ENCODE data around the gene SDCCAG8. TPM values are rescaled to one million over a fixed set of nuclear protein-coding genes. Genes with fewer than 3 reads are reported as not detected.
A peak's percentile ranks its signal among the peaks of the same experiment; 100 is the strongest.

Gene SDCCAG8
- total RNA-seq, 1 donor: 42.7 TPM

GRCh38 chr1:243499711-243500110, 243.9 kb downstream of the SDCCAG8 start:
- H3K9me3 ChIP-seq (ENCODE audit: low read depth, low read length): no peaks in the 10 kb centered on the region

GRCh38 chr1:243500512-243500911, 244.7 kb downstream of the SDCCAG8 start:
- Histone ChIP-seq H3K36me3 (ENCODE audit: insufficient read depth, low read length) (peaks cover 17% of the 10 kb centered on the region), H3K4me2 (ENCODE audit: insufficient read depth, low read length) (no peak overlapping the region), H3K4me1 (ENCODE audit: insufficient read depth, low read length) (peaks cover 21% of the 10 kb centered on the region), H3K9me3 (ENCODE audit: low read depth, low read length) (no peaks in the 10 kb centered on the region), H3K79me2 (ENCODE audit: insufficient read depth, low read length) (no peaks in the 10 kb centered on the region), H4K20me1 (ENCODE audit: insufficient read depth, low read length) (no peaks in the 10 kb centered on the region), H3K4me3 (ENCODE audit: insufficient read depth, low read length) (no peak overlapping the region), H3K27me3 (ENCODE audit: insufficient read depth, low read length) (no peaks in the 10 kb centered on the region), H3K27ac (ENCODE audit: low read depth, low read length) (peak overlapping the region; percentile 45), H2AFZ (ENCODE audit: low read length) (no peak overlapping the region)
- DNase-seq (ENCODE audit: insufficient read length, low spot score, missing footprints): no peak
- TF ChIP-seq, protein P1, sequence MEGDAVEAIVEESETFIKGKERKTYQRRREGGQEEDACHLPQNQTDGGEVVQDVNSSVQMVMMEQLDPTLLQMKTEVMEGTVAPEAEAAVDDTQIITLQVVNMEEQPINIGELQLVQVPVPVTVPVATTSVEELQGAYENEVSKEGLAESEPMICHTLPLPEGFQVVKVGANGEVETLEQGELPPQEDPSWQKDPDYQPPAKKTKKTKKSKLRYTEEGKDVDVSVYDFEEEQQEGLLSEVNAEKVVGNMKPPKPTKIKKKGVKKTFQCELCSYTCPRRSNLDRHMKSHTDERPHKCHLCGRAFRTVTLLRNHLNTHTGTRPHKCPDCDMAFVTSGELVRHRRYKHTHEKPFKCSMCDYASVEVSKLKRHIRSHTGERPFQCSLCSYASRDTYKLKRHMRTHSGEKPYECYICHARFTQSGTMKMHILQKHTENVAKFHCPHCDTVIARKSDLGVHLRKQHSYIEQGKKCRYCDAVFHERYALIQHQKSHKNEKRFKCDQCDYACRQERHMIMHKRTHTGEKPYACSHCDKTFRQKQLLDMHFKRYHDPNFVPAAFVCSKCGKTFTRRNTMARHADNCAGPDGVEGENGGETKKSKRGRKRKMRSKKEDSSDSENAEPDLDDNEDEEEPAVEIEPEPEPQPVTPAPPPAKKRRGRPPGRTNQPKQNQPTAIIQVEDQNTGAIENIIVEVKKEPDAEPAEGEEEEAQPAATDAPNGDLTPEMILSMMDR (IDR thresholded peaks at IDR 0.05; ENCODE audit: extremely low read depth, low read depth, low read length): no peak

More at GRCh38 chr1:243499711-243500110, 243.9 kb downstream of the SDCCAG8 start:
- H3K36me3 ChIP-seq (ENCODE audit: insufficient read depth, low read length): peaks cover 17% of the 10 kb centered on the region
- H4K20me1 ChIP-seq (ENCODE audit: insufficient read depth, low read length): no peaks in the 10 kb centered on the region
- DNase-seq (ENCODE audit: insufficient read length, low spot score, missing footprints): no peak
- no peak overlapping the region for H3K4me3 ChIP-seq (ENCODE audit: insufficient read depth, low read length)
- H2AFZ ChIP-seq (ENCODE audit: low read length): no peak overlapping the region
- H3K27ac ChIP-seq (ENCODE audit: low read depth, low read length): no peak overlapping the region
- peaks cover 21% of the 10 kb centered on the region for H3K4me1 ChIP-seq (ENCODE audit: insufficient read depth, low read length)
- no peaks in the 10 kb centered on the region for H3K27me3 ChIP-seq (ENCODE audit: insufficient read depth, low read length)
- TF ChIP-seq, protein P1 (IDR thresholded peaks at IDR 0.05; ENCODE audit: extremely low read depth, low read depth, low read length): no peak
- H3K4me2 ChIP-seq (ENCODE audit: insufficient read depth, low read length): no peak overlapping the region
- no peaks in the 10 kb centered on the region for H3K79me2 ChIP-seq (ENCODE audit: insufficient read depth, low read length)

GRCh38 chr1:243501002-243501401, 245.2 kb downstream of the SDCCAG8 start:
- Histone ChIP-seq H3K27me3 (ENCODE audit: insufficient read depth, low read length) (no peaks in the 10 kb centered on the region), H4K20me1 (ENCODE audit: insufficient read depth, low read length) (no peaks in the 10 kb centered on the region), H3K4me3 (ENCODE audit: insufficient read depth, low read length) (no peak overlapping the region), H3K27ac (ENCODE audit: low read depth, low read length) (peak overlapping the region; percentile 45), H3K4me2 (ENCODE audit: insufficient read depth, low read length) (no peak overlapping the region), H3K4me1 (ENCODE audit: insufficient read depth, low read length) (peaks cover 16% of the 10 kb centered on the region), H3K9me3 (ENCODE audit: low read depth, low read length) (no peaks in the 10 kb centered on the region), H2AFZ (ENCODE audit: low read length) (no peak overlapping the region), H3K79me2 (ENCODE audit: insufficient read depth, low read length) (no peaks in the 10 kb centered on the region), H3K36me3 (ENCODE audit: insufficient read depth, low read length) (peaks cover 17% of the 10 kb centered on the region)
- DNase-seq (ENCODE audit: insufficient read length, low spot score, missing footprints): peak; percentile 92
- TF ChIP-seq, protein P1 (IDR thresholded peaks at IDR 0.05; ENCODE audit: extremely low read depth, low read depth, low read length): no peak

DNA sequence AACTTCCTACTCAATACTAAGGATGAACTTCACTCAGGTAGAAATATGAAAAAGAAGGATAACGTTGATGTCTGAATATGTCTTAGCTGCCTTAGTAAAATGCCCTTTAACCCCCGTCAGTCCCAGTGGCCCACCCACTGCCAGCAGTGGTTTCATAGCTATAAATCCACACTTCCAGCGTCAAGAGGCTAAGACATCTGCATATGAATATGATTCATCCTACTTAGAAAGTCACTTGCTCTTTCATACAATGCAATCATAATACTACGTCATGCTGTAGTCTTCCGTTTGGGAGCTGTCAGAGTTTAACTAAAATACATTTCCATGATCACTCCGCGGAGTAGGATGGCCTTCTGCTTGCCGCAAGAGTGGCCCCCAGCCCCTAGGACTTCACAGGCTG, 247.3 kb downstream of the SDCCAG8 start:
- TF ChIP-seq, protein P1 (IDR thresholded peaks at IDR 0.05; ENCODE audit: extremely low read depth, low read depth, low read length): no peak
- Histone ChIP-seq H3K27me3 (ENCODE audit: insufficient read depth, low read length) (no peaks in the 10 kb centered on the region), H4K20me1 (ENCODE audit: insufficient read depth, low read length) (no peaks in the 10 kb centered on the region), H2AFZ (ENCODE audit: low read length) (no peak overlapping the region), H3K4me3 (ENCODE audit: insufficient read depth, low read length) (no peak overlapping the region), H3K79me2 (ENCODE audit: insufficient read depth, low read length) (no peaks in the 10 kb centered on the region), H3K4me2 (ENCODE audit: insufficient read depth, low read length) (no peak overlapping the region), H3K36me3 (ENCODE audit: insufficient read depth, low read length) (peaks cover 14% of the 10 kb centered on the region), H3K4me1 (ENCODE audit: insufficient read depth, low read length) (peaks cover 17% of the 10 kb centered on the region), H3K9me3 (ENCODE audit: low read depth, low read length) (no peaks in the 10 kb centered on the region), H3K27ac (ENCODE audit: low read depth, low read length) (no peak overlapping the region)
- no peak for DNase-seq (ENCODE audit: insufficient read length, low spot score, missing footprints)
